Vagina (tissue), 2 donors: ENCODE results near the gene GLMP.

ENCODE experiments used
- CTCF ChIP-seq, 3 experiments: fragments of 450-650 bp in 2 of 3; fragments of 200-600 bp in 1 of 3; sonication (generic) in 1 of 3; IDR thresholded peaks; one replicate each; pipeline ENCODE4 v1.5.1; 2017 to 2019; ENCODE audit warnings: antibody characterized with exemption in 3 of 3, mild to moderate bottlenecking in 2 of 3, moderate library complexity in 2 of 3
- POLR2AphosphoS5 ChIP-seq, 2 donors: sonication (generic); formaldehyde crosslinking; IDR thresholded peaks; one replicate each; pipeline ENCODE4 v1.9.0; 2017; ENCODE audit warnings: antibody characterized with exemption in 2 of 2, mild to moderate bottlenecking in 2 of 2, low read depth in 1 of 2; ENCODE audit not compliant: insufficient read depth in 1 of 2

DNA sequence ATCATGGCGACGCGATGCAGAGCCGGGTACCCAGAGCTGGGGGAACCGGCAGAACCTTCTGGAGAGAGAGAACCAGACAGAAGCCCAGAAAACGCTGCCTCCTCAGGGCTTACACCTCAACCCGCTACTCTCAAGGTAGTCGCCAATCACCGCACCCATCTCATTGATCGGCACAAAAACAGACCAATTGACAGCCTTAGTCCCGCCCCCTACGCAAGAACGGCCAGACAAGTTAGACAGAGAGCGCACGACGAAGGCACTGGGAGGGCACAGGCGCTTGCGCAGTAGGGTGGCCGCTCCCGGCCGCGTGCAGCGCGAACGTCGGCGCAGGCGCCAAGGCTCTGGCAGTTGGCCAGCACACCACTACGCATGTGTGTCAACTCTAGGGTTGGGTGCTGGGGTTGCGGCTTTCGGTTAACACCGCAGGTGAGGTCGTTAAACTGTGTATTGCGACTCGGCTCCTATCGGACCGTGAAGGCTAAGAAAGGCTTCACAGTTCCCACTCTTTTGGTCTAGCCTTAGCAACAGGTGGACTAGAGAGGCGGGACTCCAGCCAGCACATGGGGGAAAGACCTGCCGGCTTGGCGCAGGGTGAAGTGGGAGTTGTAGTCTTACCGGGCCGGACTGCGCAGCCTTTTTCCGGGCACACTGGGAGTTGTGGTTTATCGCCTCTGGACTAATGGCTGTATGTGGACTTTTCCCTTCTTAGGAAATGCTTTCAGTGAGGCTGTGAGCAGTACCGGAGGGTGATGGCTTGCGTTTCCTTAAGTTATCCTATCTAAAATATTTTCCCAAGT lies 42.9 kb upstream of the GLMP start, which contains the start of the genes CCT3 and TSACC:
- TF ChIP-seq POLR2AphosphoS5 (IDR thresholded peaks at IDR 0.05; ENCODE audit: insufficient read depth in 1 of 2, low read depth in 1 of 2): peak; percentile 89 to 96
- no peak for TF ChIP-seq CTCF (IDR thresholded peaks at IDR 0.05)
